Endodermal cell (in vitro differentiated cells): Measurements from ENCODE around the gene DGKA. TPM values are rescaled to one million over a fixed set of nuclear protein-coding genes. Genes with fewer than 3 reads are reported as not detected.
"Not testable (repeated sequence)": the region's sequence is repeated elsewhere in the genome, so short reads cannot be mapped to it uniquely, and the experiment has no call there.

ENCODE experiments used
- DNase-seq: peaks from one replicate; pipeline ENCODE4 v3.0.0-alpha.2; 2017
- H3K27ac ChIP-seq: 2 replicates; pipeline ENCODE4 v1.5.1; 2013; ENCODE audit warnings: mild to moderate bottlenecking, low read depth, low read length, moderate library complexity
- H3K27me3 ChIP-seq: 2 replicates; pipeline ENCODE4 v1.6.1; 2013; ENCODE audit warnings: mild to moderate bottlenecking, low read length, moderate library complexity; ENCODE audit not compliant: insufficient read depth, control insufficient read depth, poor library complexity, severe bottlenecking
- H3K36me3 ChIP-seq: 2 replicates; pipeline ENCODE4 v1.7.0; 2013; ENCODE audit warnings: mild to moderate bottlenecking, low read length, moderate library complexity; ENCODE audit not compliant: control insufficient read depth, insufficient read depth
- H3K4me1 ChIP-seq: one replicate; pipeline ENCODE4 v1.7.0; 2013; ENCODE audit warnings: low read length; ENCODE audit not compliant: control insufficient read depth, insufficient read depth
- H3K4me3 ChIP-seq: 2 replicates; pipeline ENCODE4 v1.5.1; 2013; ENCODE audit warnings: mild to moderate bottlenecking, low read length, moderate library complexity
- H3K9ac ChIP-seq: 2 replicates; pipeline ENCODE4 v1.6.1; 2013; ENCODE audit warnings: mild to moderate bottlenecking, low read length, moderate library complexity; ENCODE audit not compliant: poor library complexity, severe bottlenecking; ENCODE audit errors: extremely low read depth
- H3K9me3 ChIP-seq: 2 replicates; pipeline ENCODE4 v1.6.1; 2013; ENCODE audit warnings: mild to moderate bottlenecking, low read length, moderate library complexity; ENCODE audit not compliant: control insufficient read depth
- H3K27ac Mint-ChIP-seq: 2 replicates; pipeline ENCODE4 v1.8.0; 2020; ENCODE audit warnings: mixed read lengths
- H3K27me3 Mint-ChIP-seq: 2 replicates; pipeline ENCODE4 v1.8.0; 2021; ENCODE audit warnings: mild to moderate bottlenecking, mixed read lengths; ENCODE audit not compliant: insufficient read depth
- H3K36me3 Mint-ChIP-seq: 2 replicates; pipeline ENCODE4 v1.8.0; 2020; ENCODE audit warnings: low read depth, mixed read lengths
- H3K4me1 Mint-ChIP-seq: 2 replicates; pipeline ENCODE4 v1.8.0; 2020; ENCODE audit warnings: mixed read lengths
- H3K4me3 Mint-ChIP-seq: 2 replicates; pipeline ENCODE4 v1.8.0; 2020; ENCODE audit warnings: mild to moderate bottlenecking, moderate library complexity, mixed read lengths
- H3K9me3 Mint-ChIP-seq: 2 replicates; pipeline ENCODE4 v1.8.0; 2020; ENCODE audit warnings: mild to moderate bottlenecking, mixed read lengths
- CTCF ChIP-seq: fragments of 200-600 bp; sonication (generic); conservative IDR thresholded peaks from 2 replicates; pipeline ENCODE4 v1.5.0; 2021; ENCODE audit warnings: antibody characterized with exemption, mild to moderate bottlenecking
- WGBS, 2 experiments: methylation state at CpG; one replicate each; pipeline versions ENCODE4 v1.1.5 to v1.1.7; 2013; ENCODE audit warnings: missing lambda C conversion rate in 2 of 2, mixed read lengths in 1 of 2; ENCODE audit not compliant: insufficient coverage in 1 of 2, insufficient read length in 1 of 2; 5-methylcytosine and 5-hydroxymethylcytosine counted together
- total RNA-seq, 2 donors: library from RNA; stranded (reverse); fragmentation: NEBNext Ultra II Directional in 1 of 2; extraction: Animal tissue kit (Norgen Biotek cat#: 25700) in 1 of 2; gene quantifications; 2 replicates in 1 of 2; 3 replicates in 1 of 2; pipeline ENCODE4 v1.2.1, GENCODE V29; 2021

The DGKA gene
- total RNA-seq, 2 donors from 2014 or later, result 10.2 to 11.1 TPM

DNA sequence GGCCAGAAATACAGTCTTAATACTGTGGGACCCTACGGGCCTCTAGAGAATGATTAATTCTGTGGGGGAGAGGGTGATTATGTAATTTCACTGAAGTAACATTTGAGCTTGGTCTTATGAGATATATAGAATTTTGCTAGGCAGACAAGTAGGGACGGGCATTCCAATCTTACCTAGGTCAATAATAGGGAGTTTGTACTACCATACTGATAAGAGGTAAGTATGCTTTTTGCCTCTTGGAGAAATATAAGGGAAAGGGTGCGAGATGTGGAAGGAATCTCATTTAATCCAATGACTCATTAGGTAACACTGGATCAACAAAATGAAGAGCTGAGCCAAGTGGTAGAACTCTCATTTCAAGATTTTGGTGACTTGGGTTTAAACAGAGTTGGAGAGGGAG is 48.1 kb downstream of the DGKA start:
- Mint-ChIP-seq H3K4me3 (no peak overlapping the region), H3K27ac (no peak overlapping the region)
- 93 to 95% methylated on average over 2 to 3 of the region's 3 CpGs for WGBS, 2 experiments

DNA sequence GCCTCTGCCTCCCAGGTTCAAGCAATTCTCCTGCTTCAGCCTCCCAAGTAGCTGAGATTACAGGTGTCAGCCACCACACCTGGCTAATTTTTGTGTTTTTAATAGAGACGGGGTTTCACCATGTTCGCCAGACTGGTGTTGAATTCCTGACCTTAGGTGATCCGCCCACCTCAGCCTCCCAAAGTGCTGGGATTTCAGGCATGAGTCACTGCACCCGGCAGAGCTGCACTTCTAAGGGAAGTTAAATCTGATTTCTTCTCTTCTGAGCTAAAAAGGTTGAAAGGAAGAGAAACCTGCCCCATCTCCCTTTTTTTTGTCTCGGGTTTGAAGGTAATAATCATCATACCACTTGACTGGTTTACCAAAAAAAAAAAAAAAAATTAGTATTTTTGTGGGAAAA is 50.9 kb downstream of the DGKA start:
- not testable (repeated sequence) for H3K4me1 Mint-ChIP-seq, DNase-seq, H3K9me3 Mint-ChIP-seq, H3K4me3 ChIP-seq, H3K27me3 ChIP-seq, H3K4me3 Mint-ChIP-seq, H3K27ac ChIP-seq, H3K9me3 ChIP-seq, H3K4me1 ChIP-seq, H3K27ac Mint-ChIP-seq, H3K27me3 Mint-ChIP-seq, H3K9ac ChIP-seq
- peaks cover 71% of the 10 kb centered on the region for H3K36me3 Mint-ChIP-seq
- 69 to 72% methylated on average over 4 of the region's 5 CpGs for WGBS, 2 experiments
- H3K36me3 ChIP-seq, result peaks cover 89% of the 10 kb centered on the region

More for the DNA sequence above, 48.1 kb downstream of the DGKA start:
- Histone ChIP-seq H3K36me3 (peaks cover 71% of the 10 kb centered on the region), H3K4me3 (no peak overlapping the region), H3K9ac (no peak overlapping the region), H3K4me1 (no peaks in the 10 kb centered on the region), H3K27ac (no peak overlapping the region), H3K9me3 (no peaks in the 10 kb centered on the region), H3K27me3 (no peaks in the 10 kb centered on the region)
- Mint-ChIP-seq H3K36me3 (peaks cover 69% of the 10 kb centered on the region), H3K4me1 (peaks cover 15% of the 10 kb centered on the region), H3K27me3 (no peaks in the 10 kb centered on the region), H3K9me3 (no peaks in the 10 kb centered on the region)
- TF ChIP-seq CTCF, result no peak
- DNase-seq, result no peak

GRCh38 chr12:55982319-55982936 is 51.5 kb downstream of the DGKA start:
- Mint-ChIP-seq H3K27me3 (no peaks in the 10 kb centered on the region), H3K36me3 (peaks cover 71% of the 10 kb centered on the region), H3K4me3 (no peak overlapping the region), H3K4me1 (no peaks in the 10 kb centered on the region), H3K27ac (no peak overlapping the region), H3K9me3 (no peaks in the 10 kb centered on the region)
- Histone ChIP-seq H3K36me3 (peaks cover 89% of the 10 kb centered on the region), H3K27me3 (no peaks in the 10 kb centered on the region), H3K27ac (no peak overlapping the region), H3K9me3 (no peaks in the 10 kb centered on the region), H3K9ac (no peak overlapping the region), H3K4me1 (no peaks in the 10 kb centered on the region), H3K4me3 (no peak overlapping the region)
- no peak for TF ChIP-seq CTCF
- no peak for DNase-seq
- 79 to 96% methylated on average over 3 of the region's 3 CpGs for WGBS, 2 experiments
